ENCODE measurements around the gene ADK. TPM values are rescaled to one million over a fixed set of nuclear protein-coding genes. Genes with fewer than 3 reads are reported as not detected.

The ADK gene
- total RNA-seq (2022): 62.5 and 66.6 TPM in 2 replicates
- Bru-seq, nascent RNA: percentile 89 among the genes with signal in this experiment
- percentile 72 among the genes with signal in this experiment for BruChase-seq, experiment 1, labeled RNA remaining after a 6-hour chase
- BruChase-seq, experiment 2, labeled RNA remaining after a 2-hour chase: percentile 73 among the genes with signal in this experiment
- long read RNA-seq, transcript ADK-201 (11 exons, 1,169 nt): minor isoform, 51 of 219 reads
- long read RNA-seq, transcript ADK-202 (11 exons, 2,083 nt): major isoform, 112 of 219 reads
- long read RNA-seq, partial matches to known transcripts: 4 of 219 reads
- long read RNA-seq, other reads (novel, unspliced or antisense): 50 of 219 reads

DNA sequence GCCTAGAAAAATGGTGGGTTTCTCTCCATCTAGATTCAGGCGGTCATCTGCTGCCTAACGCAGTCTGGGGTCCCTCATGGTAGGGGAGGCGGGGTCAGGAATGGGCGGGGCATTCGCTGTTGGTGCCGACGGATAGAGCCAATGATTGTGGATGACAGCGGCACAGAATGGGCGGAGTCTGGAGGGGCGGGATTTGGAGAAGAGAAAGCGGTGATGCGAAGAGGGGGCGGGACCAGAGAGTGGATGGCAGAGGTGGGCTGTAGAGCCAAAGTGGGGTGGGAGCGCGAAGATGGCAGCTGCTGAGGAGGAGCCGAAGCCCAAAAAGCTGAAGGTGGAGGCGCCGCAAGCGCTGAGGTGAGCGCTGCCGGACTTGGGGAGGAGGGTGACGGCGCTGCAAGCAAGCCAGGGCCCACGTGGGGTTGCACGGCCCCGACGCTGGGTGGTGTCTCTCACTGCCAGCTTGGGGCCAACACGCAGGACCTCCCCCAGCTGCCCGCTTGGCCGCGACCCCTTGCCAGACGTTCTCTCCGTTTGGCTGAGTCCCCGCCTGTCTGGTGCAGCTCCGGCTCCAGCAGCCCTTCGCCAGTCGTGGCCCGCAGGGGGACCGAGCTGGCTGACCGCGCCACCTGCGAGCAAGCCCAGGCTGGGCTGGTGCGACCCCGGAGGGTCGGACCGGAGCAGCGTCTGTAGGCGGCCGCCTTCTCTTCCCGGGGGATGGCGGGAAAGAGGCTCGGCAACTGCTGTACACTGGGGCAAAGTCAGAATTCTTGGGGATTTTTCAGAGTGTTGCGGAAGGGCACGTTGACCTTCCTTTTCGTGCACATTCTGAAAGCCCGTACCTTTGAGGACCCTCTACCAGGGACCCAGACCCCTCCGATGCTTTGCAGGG is at the start of gene ADK:
TSS of gene ADK (plus strand) at position 232 of the 889 bp plus-strand sequence. CDS start at position 290, 58 bp downstream.
- TF ChIP-seq, protein P1, sequence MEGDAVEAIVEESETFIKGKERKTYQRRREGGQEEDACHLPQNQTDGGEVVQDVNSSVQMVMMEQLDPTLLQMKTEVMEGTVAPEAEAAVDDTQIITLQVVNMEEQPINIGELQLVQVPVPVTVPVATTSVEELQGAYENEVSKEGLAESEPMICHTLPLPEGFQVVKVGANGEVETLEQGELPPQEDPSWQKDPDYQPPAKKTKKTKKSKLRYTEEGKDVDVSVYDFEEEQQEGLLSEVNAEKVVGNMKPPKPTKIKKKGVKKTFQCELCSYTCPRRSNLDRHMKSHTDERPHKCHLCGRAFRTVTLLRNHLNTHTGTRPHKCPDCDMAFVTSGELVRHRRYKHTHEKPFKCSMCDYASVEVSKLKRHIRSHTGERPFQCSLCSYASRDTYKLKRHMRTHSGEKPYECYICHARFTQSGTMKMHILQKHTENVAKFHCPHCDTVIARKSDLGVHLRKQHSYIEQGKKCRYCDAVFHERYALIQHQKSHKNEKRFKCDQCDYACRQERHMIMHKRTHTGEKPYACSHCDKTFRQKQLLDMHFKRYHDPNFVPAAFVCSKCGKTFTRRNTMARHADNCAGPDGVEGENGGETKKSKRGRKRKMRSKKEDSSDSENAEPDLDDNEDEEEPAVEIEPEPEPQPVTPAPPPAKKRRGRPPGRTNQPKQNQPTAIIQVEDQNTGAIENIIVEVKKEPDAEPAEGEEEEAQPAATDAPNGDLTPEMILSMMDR (IDR thresholded peaks at IDR 0.05; ENCODE audit: unreplicated experiment): no peak
- Mint-ChIP-seq H3K27ac (ENCODE audit: unreplicated experiment) (no peak within 1 kb of the TSS), H3K4me3 (ENCODE audit: low read depth, unreplicated experiment) (no peak within 1 kb of the TSS), H3K27me3 (ENCODE audit: unreplicated experiment) (no peaks in the 10 kb centered on the region), H3K4me1 (ENCODE audit: low read depth, unreplicated experiment) (peaks cover 29% of the 10 kb centered on the region), H3K36me3 (ENCODE audit: insufficient read depth, unreplicated experiment) (peaks cover 14% of the 10 kb centered on the region), H3K9me3 (ENCODE audit: low read depth, unreplicated experiment) (no peaks in the 10 kb centered on the region)
- DNase-seq: peak; percentile 100
- no TSS peak for BruUV-seq (replicated peaks)
- CTCF ChIA-PET: interaction anchor here (1.1 to 1.6 kb wide), 5 partner anchors 18 to 83 kb away, joined by 3 to 12 read pairs (median 5); no protein-coding TSS in a partner anchor
- intact Hi-C loops (cut with micrococcal nuclease; ENCODE audit: unreplicated experiment): loop anchor here (2.0 kb wide), 1 partner anchor 62 kb away; no protein-coding TSS in a partner anchor

DNA sequence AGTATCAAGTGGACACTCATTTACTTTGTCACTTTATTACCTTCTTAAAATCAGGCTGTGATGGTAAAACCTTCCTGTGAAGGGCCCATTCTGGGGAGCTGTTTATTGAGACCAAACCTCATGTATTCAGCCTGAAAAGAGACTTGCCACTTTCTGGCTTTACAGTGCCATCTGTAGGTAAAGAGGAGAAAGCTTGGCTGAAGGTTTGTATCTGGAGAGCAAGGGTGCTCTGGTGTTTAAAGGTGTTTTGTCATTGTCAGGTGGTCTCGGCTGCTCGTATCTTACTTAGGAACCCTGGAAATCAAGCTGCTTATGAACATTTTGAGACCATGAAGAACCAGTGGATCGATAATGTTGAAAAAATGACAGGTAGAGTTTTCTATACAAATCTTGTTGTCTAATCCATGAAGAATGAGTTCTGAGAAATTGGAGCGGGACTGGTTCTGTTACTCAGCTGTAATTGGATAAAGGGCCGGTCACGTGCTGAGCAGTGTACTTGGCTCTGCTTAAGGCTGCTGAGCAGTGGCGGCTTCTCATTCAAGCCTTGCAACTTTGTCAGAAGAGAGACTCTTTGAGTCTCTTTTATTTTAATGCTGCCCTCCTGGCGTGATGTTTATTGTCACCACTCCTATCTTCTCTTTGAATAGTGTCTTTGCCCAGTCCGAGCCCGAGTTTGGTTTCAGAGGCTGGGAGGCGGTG is 47.3 kb upstream of the ADK start:
- intact Hi-C loops (cut with micrococcal nuclease; ENCODE audit: unreplicated experiment): no loop called here
- Mint-ChIP-seq H3K9me3 (ENCODE audit: low read depth, unreplicated experiment) (no peaks in the 10 kb centered on the region), H3K36me3 (ENCODE audit: insufficient read depth, unreplicated experiment) (peaks cover 96% of the 10 kb centered on the region), H3K4me1 (ENCODE audit: low read depth, unreplicated experiment) (no peaks in the 10 kb centered on the region), H3K27ac (ENCODE audit: unreplicated experiment) (peak overlapping the region; percentile 7), H3K27me3 (ENCODE audit: unreplicated experiment) (no peaks in the 10 kb centered on the region), H3K4me3 (ENCODE audit: low read depth, unreplicated experiment) (no peak overlapping the region)
- CTCF ChIA-PET: interaction anchor here (1.0 to 1.5 kb wide), 6 partner anchors 31 to 224 kb away, joined by 3 to 8 read pairs (median 6); no protein-coding TSS in a partner anchor
- peak; percentile 21 for DNase-seq
- TF ChIP-seq, protein P1 (IDR thresholded peaks at IDR 0.05; ENCODE audit: unreplicated experiment): no peak
- no TSS peak for BruUV-seq (replicated peaks)

DNA sequence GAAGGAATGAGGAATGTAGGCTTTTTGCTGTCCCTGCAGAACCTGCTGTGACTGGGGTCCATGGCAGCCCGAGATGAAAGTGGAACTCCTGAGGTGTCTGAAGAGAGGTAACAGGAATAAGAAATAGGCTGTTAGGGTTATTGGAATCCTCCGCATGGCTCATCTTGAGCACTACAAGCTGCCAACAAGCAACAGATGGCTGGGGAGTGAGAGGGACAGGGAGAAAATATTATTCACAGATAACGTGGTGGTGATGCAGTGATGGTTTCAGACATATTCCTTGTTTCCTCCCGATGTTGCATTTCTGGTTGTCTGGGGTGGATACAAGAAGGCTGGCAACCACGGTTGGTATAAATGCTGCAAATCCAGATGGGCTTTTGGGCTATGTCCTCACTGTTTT is 46.5 kb upstream of the ADK start:
- Mint-ChIP-seq H3K27ac (ENCODE audit: unreplicated experiment) (peak overlapping the region; percentile 7), H3K9me3 (ENCODE audit: low read depth, unreplicated experiment) (no peaks in the 10 kb centered on the region), H3K4me1 (ENCODE audit: low read depth, unreplicated experiment) (no peaks in the 10 kb centered on the region), H3K4me3 (ENCODE audit: low read depth, unreplicated experiment) (no peak overlapping the region), H3K36me3 (ENCODE audit: insufficient read depth, unreplicated experiment) (peaks cover 96% of the 10 kb centered on the region), H3K27me3 (ENCODE audit: unreplicated experiment) (no peaks in the 10 kb centered on the region)
- CTCF ChIA-PET: no interaction called here
- DNase-seq: no peak
- intact Hi-C loops (cut with micrococcal nuclease; ENCODE audit: unreplicated experiment): no loop called here
- BruUV-seq (replicated peaks): no TSS peak
- TF ChIP-seq, protein P1 (IDR thresholded peaks at IDR 0.05; ENCODE audit: unreplicated experiment): no peak

DNA sequence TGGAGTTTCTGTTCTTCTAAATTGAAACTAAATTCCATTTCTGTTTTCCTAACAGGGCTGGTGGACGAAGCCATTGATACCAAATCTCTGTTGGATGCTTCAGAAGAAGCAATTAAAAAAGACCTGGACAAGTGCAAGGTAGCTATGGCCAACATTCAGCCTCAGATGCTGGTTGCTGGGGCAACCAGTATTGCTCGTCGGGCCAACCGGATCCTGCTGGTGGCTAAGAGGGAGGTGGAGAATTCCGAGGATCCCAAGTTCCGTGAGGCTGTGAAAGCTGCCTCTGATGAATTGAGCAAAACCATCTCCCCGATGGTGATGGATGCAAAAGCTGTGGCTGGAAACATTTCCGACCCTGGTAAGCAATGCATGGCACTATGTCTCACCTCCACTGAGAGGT is 46.0 kb upstream of the ADK start:
- no peaks in the 10 kb centered on the region for H3K27me3 Mint-ChIP-seq (ENCODE audit: unreplicated experiment)
- DNase-seq: no peak
- H3K36me3 Mint-ChIP-seq (ENCODE audit: insufficient read depth, unreplicated experiment): peaks cover 96% of the 10 kb centered on the region
- intact Hi-C loops (cut with micrococcal nuclease; ENCODE audit: unreplicated experiment): no loop called here
- H3K27ac Mint-ChIP-seq (ENCODE audit: unreplicated experiment): no peak overlapping the region
- CTCF ChIA-PET: no interaction called here
- TF ChIP-seq, protein P1 (IDR thresholded peaks at IDR 0.05; ENCODE audit: unreplicated experiment): no peak
- no peaks in the 10 kb centered on the region for H3K4me1 Mint-ChIP-seq (ENCODE audit: low read depth, unreplicated experiment)
- no peaks in the 10 kb centered on the region for H3K9me3 Mint-ChIP-seq (ENCODE audit: low read depth, unreplicated experiment)
- no TSS peak for BruUV-seq (replicated peaks)
- H3K4me3 Mint-ChIP-seq (ENCODE audit: low read depth, unreplicated experiment): no peak overlapping the region
